GM21619 (cell line): ENCODE measurements around the gene OTOP1.
"Not testable (repeated sequence)": the region's sequence is repeated elsewhere in the genome, so short reads cannot be mapped to it uniquely, and the experiment has no call there.

Experiments used
- ATAC-seq: cut with Tn5 transposase; IDR thresholded peaks from one replicate; pipeline ENCODE4 v1.9.1; 2021; ENCODE audit not compliant: unreplicated experiment

The OTOP1 gene

GRCh38 chr4:4233610-4234009 is 6.9 kb upstream of the OTOP1 start:
- ATAC-seq, result no peak

GRCh38 chr4:4228356-4228668 is 1.6 kb upstream of the OTOP1 start:
- ATAC-seq, result no peak

GRCh38 chr4:4227510-4228355 is 1.0 kb upstream of the OTOP1 start:
- ATAC-seq, result no peak

GRCh38 chr4:4225915-4226605 is 669 bp downstream of the OTOP1 start:
- ATAC-seq, result no peak

GRCh38 chr4:4217113-4217512 is 9.6 kb downstream of the OTOP1 start:
- ATAC-seq, result no peak

- no peak for ATAC-seq
These were observed 10.1 kb downstream of the OTOP1 start for GRCh38 chr4:4216648-4217047.

- ATAC-seq, result not testable (repeated sequence)
These were observed 13.1 kb downstream of the OTOP1 start for GRCh38 chr4:4213674-4214073.

GRCh38 chr4:4206204-4206603 is 20.5 kb downstream of the OTOP1 start:
- no peak for ATAC-seq

GRCh38 chr4:4204401-4204745 is 22.4 kb downstream of the OTOP1 start:
- no peak for ATAC-seq

- ATAC-seq, result no peak
These were observed 22.9 kb downstream of the OTOP1 start for GRCh38 chr4:4203688-4204400.

GRCh38 chr4:4202510-4202909 is 24.2 kb downstream of the OTOP1 start:
- ATAC-seq, result no peak

GRCh38 chr4:4200624-4201023 is 26.1 kb downstream of the OTOP1 start:
- ATAC-seq, result no peak

GRCh38 chr4:4195354-4195753 is 31.4 kb downstream of the OTOP1 start:
- no peak for ATAC-seq

GRCh38 chr4:4188557-4188956 is 38.2 kb downstream of the OTOP1 start:
- not testable (repeated sequence) for ATAC-seq

GRCh38 chr4:4185528-4185927 is 41.2 kb downstream of the OTOP1 start:
- ATAC-seq, result no peak

GRCh38 chr4:4182835-4183568 is 43.7 kb downstream of the OTOP1 start:
- no peak for ATAC-seq

- no peak for ATAC-seq
These were observed 56.1 kb downstream of the OTOP1 start for GRCh38 chr4:4170596-4171150.

- ATAC-seq, result not testable (repeated sequence)
These were observed 58.5 kb downstream of the OTOP1 start for GRCh38 chr4:4167981-4168780.

- not testable (repeated sequence) for ATAC-seq
These were observed 59.7 kb downstream of the OTOP1 start for GRCh38 chr4:4166986-4167385.

GRCh38 chr4:4165701-4166392 is 60.9 kb downstream of the OTOP1 start:
- ATAC-seq, result not testable (repeated sequence)
